Activated CD4-positive, alpha-beta memory T cell treated with anti-CD3 and anti-CD28 coated beads for 36 hours (primary cell): ENCODE measurements around the gene GRK5. TPM values are rescaled to one million over a fixed set of nuclear protein-coding genes. Genes with fewer than 3 reads are reported as not detected.
A peak's percentile ranks its signal among the peaks of the same experiment; 100 is the strongest.
"Not testable (repeated sequence)": the region's sequence is repeated elsewhere in the genome, so short reads cannot be mapped to it uniquely, and the experiment has no call there.

Source experiments
- CTCF ChIA-PET: fragments of 350-600 bp; sonication (Branson Sonifier 250); formaldehyde crosslinking; loops from one replicate; lab custom pipeline; 2021; ENCODE audit warnings: antibody characterized with exemption, inconsistent platforms; lab: Charles Lee
- POLR2A ChIA-PET: fragments of 350-600 bp; sonication (Branson Sonifier 250); formaldehyde crosslinking; loops from one replicate; lab custom pipeline; 2021; ENCODE audit warnings: antibody characterized with exemption; lab: Charles Lee
- DNase-seq: peaks from one replicate; pipeline ENCODE4 v3.0.0-alpha.2; 2020
- H3K27ac Mint-ChIP-seq: one replicate; pipeline ENCODE4 v1.8.0; 2021; ENCODE audit warnings: mixed read lengths
- H3K27me3 Mint-ChIP-seq: one replicate; pipeline ENCODE4 v1.8.0; 2021; ENCODE audit warnings: mixed read lengths
- H3K36me3 Mint-ChIP-seq: one replicate; pipeline ENCODE4 v1.8.0; 2021; ENCODE audit warnings: mixed read lengths
- H3K4me1 Mint-ChIP-seq: one replicate; pipeline ENCODE4 v1.8.0; 2021; ENCODE audit warnings: low read depth, mixed read lengths
- H3K4me3 Mint-ChIP-seq: one replicate; pipeline ENCODE4 v1.8.0; 2021; ENCODE audit warnings: mild to moderate bottlenecking, mixed read lengths
- H3K9me3 Mint-ChIP-seq: one replicate; pipeline ENCODE4 v1.8.0; 2021; ENCODE audit warnings: mixed read lengths
- intact Hi-C: fragments of 100-400 bp; cut with micrococcal nuclease; formaldehyde crosslinking; loops from one replicate; pipeline ENCODE4 v1.15.1; 2023
- total RNA-seq, 2 experiments: library from RNA; stranded (reverse); gene quantifications; one replicate each; pipeline ENCODE4 v1.2.3, GENCODE V29; 2021

GRK5 gene
- total RNA-seq, 2 experiments from 2014 or later: 22.7 to 23.0 TPM

DNA sequence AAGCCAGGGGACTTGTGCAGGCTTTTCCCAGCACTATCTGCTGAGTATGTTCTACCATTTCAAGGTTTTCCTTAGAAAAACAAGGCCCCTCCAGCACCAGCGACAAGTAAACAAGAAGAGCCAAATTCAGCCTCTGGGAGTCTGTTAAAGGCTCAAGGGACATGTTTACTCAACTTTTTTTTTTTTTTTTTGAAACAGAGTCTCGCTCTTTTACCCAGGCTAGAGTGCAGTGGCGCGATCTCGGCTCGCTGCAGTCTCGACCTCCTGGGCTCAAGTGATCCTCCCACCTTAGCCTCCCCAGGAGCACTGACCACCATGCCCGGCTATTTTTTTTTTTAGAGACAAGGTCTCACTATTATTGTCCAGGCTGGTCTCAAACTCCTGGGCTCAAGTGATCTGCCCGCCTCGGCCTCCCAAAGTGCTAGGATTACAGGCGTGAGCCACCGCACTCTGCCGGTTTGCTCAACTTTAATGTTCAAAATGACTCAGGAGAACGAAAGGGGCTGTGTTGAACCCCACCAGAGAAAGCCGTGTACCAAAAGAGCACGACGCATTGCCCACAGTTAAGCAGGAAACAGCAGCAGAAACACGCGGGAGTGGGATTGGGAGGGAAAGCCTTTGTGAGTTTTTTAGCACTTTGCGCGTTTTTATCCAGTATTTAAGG is 29.5 kb upstream of the GRK5 start:
- Mint-ChIP-seq H3K36me3 (peaks cover 29% of the 10 kb centered on the region), H3K27ac (peak overlapping the region; percentile 94), H3K9me3 (no peaks in the 10 kb centered on the region), H3K4me1 (peaks cover 34% of the 10 kb centered on the region), H3K27me3 (no peaks in the 10 kb centered on the region), H3K4me3 (peak overlapping the region; percentile 88)
- peak; percentile 73 for DNase-seq
- CTCF ChIA-PET: no interaction called here
- POLR2A ChIA-PET: no interaction called here
- intact Hi-C loops: loop anchor here (1.0 to 5.0 kb wide), 5 partner anchors 13 to 364 kb away; partner anchors contain the start of genes EIF3A, GRK5, RGS10 and SFXN4

DNA sequence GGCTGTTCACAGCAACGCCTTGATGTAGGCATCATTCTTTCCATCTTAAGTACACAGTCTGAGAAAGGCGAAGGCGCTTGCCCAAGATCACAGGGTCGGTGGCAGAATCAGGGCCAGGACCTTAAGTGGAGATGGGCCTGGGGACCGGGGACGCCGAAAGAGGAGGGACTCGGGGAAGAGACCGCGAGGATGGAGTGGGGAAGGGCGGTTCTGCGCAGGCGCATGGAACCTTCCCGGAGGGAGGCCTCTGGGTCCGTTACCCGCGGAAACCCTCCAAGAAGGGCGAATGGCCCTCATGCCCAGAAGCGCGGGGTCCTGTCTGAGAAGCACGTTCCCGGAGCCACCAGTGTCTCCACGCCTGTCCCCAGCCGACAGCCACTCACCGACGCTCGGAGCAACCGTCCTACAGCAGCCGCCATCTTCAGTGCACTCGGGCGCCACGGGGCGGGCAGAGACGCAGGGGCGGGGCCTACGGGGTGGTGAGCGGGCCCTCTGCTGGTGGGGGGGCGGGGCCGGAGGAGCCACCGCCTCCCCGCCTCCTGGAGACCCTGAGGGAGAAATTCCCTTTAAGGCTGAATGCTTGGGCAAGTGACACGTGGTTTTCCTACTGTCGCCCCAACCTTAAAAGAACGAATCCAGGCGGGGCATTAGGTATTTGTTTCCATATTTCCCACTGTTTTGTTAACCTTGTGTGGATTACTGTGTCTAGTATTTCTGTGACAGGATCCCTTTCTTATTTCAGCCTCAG is 28.8 kb upstream of the GRK5 start, which contains the start of gene PRDX3:
PRDX3 (minus strand) TSS at position 441 of the 748 bp plus-strand sequence; CDS start at position 419, 22 bp downstream.
- DNase-seq: peak; percentile 96
- ChIA-PET CTCF (interaction anchor here (1.0 to 1.8 kb wide), 5 partner anchors 19 to 47 kb away, joined by 3 to 8 read pairs (median 4); partner anchors contain the start of gene GRK5), POLR2A (interaction anchor here (0.9 to 1.3 kb wide), 3 partner anchors 13 to 47 kb away, joined by 3 to 4 read pairs (median 3); partner anchors contain the start of genes GRK5 and SFXN4)
- Mint-ChIP-seq H3K4me1 (peaks cover 35% of the 10 kb centered on the region), H3K36me3 (peaks cover 28% of the 10 kb centered on the region), H3K27me3 (no peaks in the 10 kb centered on the region), H3K9me3 (no peaks in the 10 kb centered on the region), H3K4me3 (peak within 1 kb of the TSS; percentile 88), H3K27ac (peak within 1 kb of the TSS; percentile 94)
- intact Hi-C loops: loop anchor here (1.0 to 5.0 kb wide), 5 partner anchors 13 to 364 kb away; partner anchors contain the start of genes EIF3A, GRK5, RGS10 and SFXN4

DNA sequence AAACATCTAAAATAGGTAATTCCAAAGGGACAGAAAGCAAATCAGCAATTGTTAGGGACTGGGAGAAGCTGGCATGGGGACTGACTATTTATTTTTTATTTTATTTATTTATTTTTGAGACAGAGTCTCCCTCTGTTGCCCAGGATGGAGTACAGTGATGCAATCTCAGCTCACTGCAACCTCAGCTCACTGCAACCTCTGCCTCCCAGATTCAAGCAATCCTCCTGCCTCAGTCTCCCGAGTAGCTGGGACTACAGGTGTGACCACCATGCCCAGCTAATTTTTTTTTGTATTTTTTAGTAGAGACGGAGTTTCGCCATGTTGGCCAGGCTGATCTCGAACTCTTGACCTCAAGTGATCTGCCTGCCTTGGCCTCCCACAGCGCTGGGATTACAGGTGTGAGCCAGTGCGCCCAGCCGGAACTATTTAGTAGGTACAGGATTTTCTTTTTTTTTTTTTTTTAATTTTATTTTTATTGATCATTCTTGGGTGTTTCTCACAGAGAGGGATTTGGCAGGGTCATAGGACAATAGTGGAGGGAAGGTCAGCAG is 26.4 kb upstream of the GRK5 start:
- H3K4me1 Mint-ChIP-seq: peaks cover 39% of the 10 kb centered on the region
- H3K27ac Mint-ChIP-seq, DNase-seq, H3K27me3 Mint-ChIP-seq, H3K9me3 Mint-ChIP-seq, H3K4me3 Mint-ChIP-seq, intact Hi-C loops: not testable (repeated sequence)
- ChIA-PET POLR2A (interaction anchor here (0.6 kb wide), 1 partner anchor 13 kb away, joined by 3 read pairs; no protein-coding TSS in a partner anchor), CTCF (interaction anchor here (1.1 to 1.5 kb wide), 5 partner anchors 9 to 121 kb away, joined by 3 to 5 read pairs (median 4); no protein-coding TSS in a partner anchor)
- H3K36me3 Mint-ChIP-seq: peaks cover 18% of the 10 kb centered on the region

DNA sequence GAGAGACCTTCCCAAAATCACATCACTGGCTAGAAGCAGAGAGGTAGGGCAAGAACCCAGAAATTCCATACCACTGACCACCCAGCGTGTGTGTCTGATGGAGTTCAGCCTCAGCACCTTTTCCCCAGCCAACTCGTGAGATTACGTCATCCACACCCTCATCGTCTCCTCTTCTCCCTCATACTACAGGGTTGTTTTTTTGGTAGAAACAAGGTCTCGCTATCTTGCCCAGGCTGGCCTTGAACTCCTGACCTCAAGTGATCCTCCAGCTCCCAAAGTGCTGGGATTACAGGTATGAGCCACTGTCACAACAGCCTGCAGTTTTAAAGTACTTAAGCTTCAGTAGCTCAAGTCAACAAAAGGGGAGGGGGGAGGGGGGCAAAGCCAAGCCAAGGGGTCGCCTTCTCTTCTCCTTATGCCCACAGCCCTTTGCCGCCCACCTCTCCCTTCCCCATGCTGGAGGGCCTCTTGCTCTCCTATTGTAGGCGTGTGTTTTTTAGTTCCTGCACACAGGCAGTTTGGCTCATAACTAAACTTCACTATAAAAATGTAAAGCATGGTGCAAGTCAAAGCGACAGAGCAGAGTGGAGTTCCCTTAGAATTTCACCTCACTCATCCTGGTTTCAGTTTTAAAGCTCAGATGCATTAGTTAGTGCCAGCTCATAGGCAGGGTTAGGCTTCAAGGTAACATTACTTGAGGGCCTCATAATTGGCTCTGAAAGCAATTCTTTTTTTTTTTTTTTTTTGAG is 23.5 kb upstream of the GRK5 start:
- intact Hi-C loops: loop anchor here (1.0 kb wide), 1 partner anchor 8 kb away; no protein-coding TSS in a partner anchor
- ChIA-PET CTCF (interaction anchor here (0.7 to 1.5 kb wide), 5 partner anchors 11 to 130 kb away, joined by 3 to 8 read pairs (median 5); partner anchors contain the start of gene GRK5), POLR2A (interaction anchor here (0.6 kb wide), 1 partner anchor 313 kb away, joined by 3 read pairs; no protein-coding TSS in a partner anchor)
- Mint-ChIP-seq H3K4me3 (no peak overlapping the region), H3K9me3 (no peaks in the 10 kb centered on the region), H3K4me1 (peaks cover 18% of the 10 kb centered on the region), H3K27ac (peak overlapping the region; percentile 70), H3K27me3 (no peaks in the 10 kb centered on the region), H3K36me3 (no peaks in the 10 kb centered on the region)
- peak; percentile 58 for DNase-seq

DNA sequence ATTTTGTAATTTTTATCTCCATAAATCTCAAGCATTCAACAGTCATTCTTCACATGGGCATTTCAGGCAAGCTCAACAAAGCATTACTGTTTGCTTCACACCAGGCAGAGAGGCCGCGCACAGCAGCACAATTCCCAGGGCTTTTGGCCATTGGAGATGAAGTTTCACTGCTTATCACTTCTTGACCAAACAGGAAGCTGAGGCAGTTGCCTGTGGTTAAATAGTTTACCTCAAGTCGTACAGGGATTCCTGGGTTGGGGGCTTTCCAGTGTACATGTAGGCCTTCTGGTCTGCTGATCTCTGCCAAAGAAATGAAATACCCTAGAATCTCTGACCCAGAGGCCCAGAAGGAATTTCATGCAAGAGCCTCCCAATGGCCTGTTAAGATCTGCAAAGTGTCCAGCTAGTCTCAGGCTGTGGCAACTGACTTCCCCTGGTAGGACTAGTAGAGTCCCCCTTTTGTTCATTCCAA is 17.5 kb upstream of the GRK5 start:
- Mint-ChIP-seq H3K27ac (no peak overlapping the region), H3K4me3 (no peak overlapping the region), H3K9me3 (no peaks in the 10 kb centered on the region), H3K36me3 (no peaks in the 10 kb centered on the region), H3K27me3 (no peaks in the 10 kb centered on the region), H3K4me1 (peaks cover 18% of the 10 kb centered on the region)
- POLR2A ChIA-PET: interaction anchor here (1.1 kb wide), 1 partner anchor 9 kb away, joined by 3 read pairs; no protein-coding TSS in a partner anchor
- DNase-seq: peak; percentile 33
- CTCF ChIA-PET: interaction anchor here (0.7 to 3.3 kb wide), 5 partner anchors 9 to 255 kb away, joined by 3 to 33 read pairs (median 8); partner anchors contain the start of gene GRK5
- intact Hi-C loops: no loop called here

DNA sequence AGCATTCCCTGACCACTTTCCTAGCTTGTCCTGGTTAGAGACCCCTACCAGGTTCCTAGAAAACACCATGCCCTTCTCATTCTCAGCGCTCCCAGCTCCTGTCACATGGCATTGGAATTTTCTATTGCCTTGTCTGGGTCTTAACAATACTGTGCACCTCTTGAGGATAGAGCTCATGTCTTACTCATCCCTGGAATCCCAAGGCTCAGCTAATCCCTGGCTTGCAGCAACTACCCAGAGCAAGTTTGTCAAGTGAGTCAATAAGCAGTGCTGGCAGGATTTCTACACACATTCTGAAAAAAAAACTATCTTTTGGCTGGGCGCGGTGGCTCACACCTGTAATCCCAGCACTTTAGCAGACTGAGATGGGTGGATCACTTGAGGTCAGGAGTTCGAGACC is 17.0 kb upstream of the GRK5 start:
- Mint-ChIP-seq H3K27me3 (no peaks in the 10 kb centered on the region), H3K4me3 (no peak overlapping the region), H3K36me3 (no peaks in the 10 kb centered on the region), H3K9me3 (no peaks in the 10 kb centered on the region), H3K4me1 (peaks cover 18% of the 10 kb centered on the region), H3K27ac (no peak overlapping the region)
- CTCF ChIA-PET: interaction anchor here (0.7 to 3.3 kb wide), 4 partner anchors 9 to 255 kb away, joined by 3 to 33 read pairs (median 11); partner anchors contain the start of gene GRK5
- POLR2A ChIA-PET: no interaction called here
- intact Hi-C loops: no loop called here
- no peak for DNase-seq

GRCh38 chr10:119190954-119191785 is 16.2 kb upstream of the GRK5 start:
- Mint-ChIP-seq H3K27me3 (no peaks in the 10 kb centered on the region), H3K4me1 (peaks cover 18% of the 10 kb centered on the region), H3K9me3 (no peaks in the 10 kb centered on the region), H3K36me3 (no peaks in the 10 kb centered on the region), H3K4me3 (no peak overlapping the region), H3K27ac (no peak overlapping the region)
- CTCF ChIA-PET: interaction anchor here (3.3 kb wide), 2 partner anchors 8 to 254 kb away, joined by 8 to 33 read pairs; no protein-coding TSS in a partner anchor
- POLR2A ChIA-PET: no interaction called here
- no peak for DNase-seq
- intact Hi-C loops: no loop called here

DNA sequence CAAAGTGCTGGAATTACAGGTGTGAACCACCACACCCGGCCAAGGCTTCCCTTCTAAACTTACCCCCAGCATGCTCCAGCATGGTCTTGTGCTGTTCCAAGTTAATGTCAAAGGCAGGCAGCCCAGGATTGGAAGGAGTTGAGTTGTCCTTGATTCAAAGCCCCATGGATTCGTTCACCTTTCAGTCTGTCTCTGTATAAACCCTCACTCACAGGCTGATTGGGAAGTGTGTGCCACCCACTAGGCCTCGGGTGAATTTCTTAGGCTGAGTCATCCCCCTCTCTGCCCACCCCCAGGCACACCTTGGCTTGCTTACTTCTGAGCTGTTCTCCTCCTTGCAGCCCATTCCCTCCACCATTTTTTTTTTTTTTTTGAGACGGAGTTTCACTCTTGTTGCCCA is 15.5 kb upstream of the GRK5 start:
- no peaks in the 10 kb centered on the region for H3K36me3 Mint-ChIP-seq
- intact Hi-C loops: no loop called here
- no peaks in the 10 kb centered on the region for H3K27me3 Mint-ChIP-seq
- ChIA-PET POLR2A (no interaction called here), CTCF (interaction anchor here (3.3 kb wide), 2 partner anchors 7 to 253 kb away, joined by 8 to 33 read pairs; no protein-coding TSS in a partner anchor)
- H3K9me3 Mint-ChIP-seq: no peaks in the 10 kb centered on the region
- H3K4me3 Mint-ChIP-seq: no peak overlapping the region
- no peak overlapping the region for H3K27ac Mint-ChIP-seq
- DNase-seq: peak; percentile 59
- peaks cover 18% of the 10 kb centered on the region for H3K4me1 Mint-ChIP-seq

GRCh38 chr10:119197921-119198320 is 9.4 kb upstream of the GRK5 start:
- H3K9me3 Mint-ChIP-seq: no peaks in the 10 kb centered on the region
- no peak for DNase-seq
- no peaks in the 10 kb centered on the region for H3K36me3 Mint-ChIP-seq
- H3K4me1 Mint-ChIP-seq: peaks cover 13% of the 10 kb centered on the region
- peaks cover 1% of the 10 kb centered on the region for H3K27me3 Mint-ChIP-seq
- intact Hi-C loops: loop anchor here (1.0 kb wide), 1 partner anchor 59 kb away; no protein-coding TSS in a partner anchor
- no peak overlapping the region for H3K27ac Mint-ChIP-seq
- H3K4me3 Mint-ChIP-seq: no peak overlapping the region
- ChIA-PET POLR2A (interaction anchor here (1.1 to 1.7 kb wide), 2 partner anchors 118 to 247 kb away, joined by 3 to 5 read pairs; partner anchors contain the start of gene EIF3A), CTCF (interaction anchor here (0.6 to 7.5 kb wide), 17 partner anchors 8 to 250 kb away, joined by 3 to 103 read pairs (median 8); partner anchors contain the start of genes DENND10, GRK5 and PRDX3)

GRCh38 chr10:119198438-119198837 is 8.9 kb upstream of the GRK5 start:
- no peaks in the 10 kb centered on the region for H3K9me3 Mint-ChIP-seq
- no peak overlapping the region for H3K4me3 Mint-ChIP-seq
- intact Hi-C loops: loop anchor here (1.0 kb wide), 1 partner anchor 59 kb away; no protein-coding TSS in a partner anchor
- H3K4me1 Mint-ChIP-seq: peaks cover 13% of the 10 kb centered on the region
- CTCF ChIA-PET: interaction anchor here (0.6 to 7.5 kb wide), 33 partner anchors 8 to 344 kb away, joined by 3 to 103 read pairs (median 5); partner anchors contain the start of genes DENND10, GRK5, PRDX3 and RGS10
- H3K36me3 Mint-ChIP-seq: no peaks in the 10 kb centered on the region
- POLR2A ChIA-PET: interaction anchor here (0.6 to 1.7 kb wide), 3 partner anchors 11 to 247 kb away, joined by 3 to 5 read pairs (median 5); partner anchors contain the start of gene EIF3A
- peaks cover 1% of the 10 kb centered on the region for H3K27me3 Mint-ChIP-seq
- H3K27ac Mint-ChIP-seq: no peak overlapping the region
- peak; percentile 65 for DNase-seq
